ENCODE data around the gene ESR1.

ESR1 gene

GRCh38 chr6:152094276-152094675 is 286.8 kb downstream of the ESR1 start:
- Histone ChIP-seq H3K36me3 (replicated peaks; ENCODE audit: insufficient read depth, low read length) (no peaks in the 10 kb centered on the region), H3K27me3 (replicated peaks; ENCODE audit: insufficient read depth, low read length) (no peaks in the 10 kb centered on the region), H3F3A (ENCODE audit: insufficient read depth, low read length) (no peaks in the 10 kb centered on the region), H3K9me3 (replicated peaks; ENCODE audit: insufficient read depth, low read length) (no peaks in the 10 kb centered on the region), H3K4me1 (ENCODE audit: low read length) (no peaks in the 10 kb centered on the region), H3K4me2 (ENCODE audit: low read depth, low read length) (no peak overlapping the region), H3K79me2 (ENCODE audit: low read length) (no peaks in the 10 kb centered on the region), H3K27ac (ENCODE audit: low read length) (no peak overlapping the region), H3K9ac (ENCODE audit: low read length) (no peak overlapping the region), H3K9me2 (replicated peaks; ENCODE audit: insufficient read depth, low read length) (no peaks in the 10 kb centered on the region), H2AFZ (ENCODE audit: low read length) (no peak overlapping the region), H4K20me1 (ENCODE audit: insufficient read depth, low read length) (no peaks in the 10 kb centered on the region), H3K4me3 (ENCODE audit: low read length) (no peak overlapping the region)
- TF ChIP-seq EZH2 (optimal IDR thresholded peaks at IDR 0.05; ENCODE audit: low read depth, low read length) (no peak), CTCF (IDR thresholded peaks at IDR 0.05; ENCODE audit: low read length) (no peak), EZH2phosphoT487 (IDR thresholded peaks at IDR 0.05; ENCODE audit: low read length) (no peak)
- no peak for DNase-seq

DNA sequence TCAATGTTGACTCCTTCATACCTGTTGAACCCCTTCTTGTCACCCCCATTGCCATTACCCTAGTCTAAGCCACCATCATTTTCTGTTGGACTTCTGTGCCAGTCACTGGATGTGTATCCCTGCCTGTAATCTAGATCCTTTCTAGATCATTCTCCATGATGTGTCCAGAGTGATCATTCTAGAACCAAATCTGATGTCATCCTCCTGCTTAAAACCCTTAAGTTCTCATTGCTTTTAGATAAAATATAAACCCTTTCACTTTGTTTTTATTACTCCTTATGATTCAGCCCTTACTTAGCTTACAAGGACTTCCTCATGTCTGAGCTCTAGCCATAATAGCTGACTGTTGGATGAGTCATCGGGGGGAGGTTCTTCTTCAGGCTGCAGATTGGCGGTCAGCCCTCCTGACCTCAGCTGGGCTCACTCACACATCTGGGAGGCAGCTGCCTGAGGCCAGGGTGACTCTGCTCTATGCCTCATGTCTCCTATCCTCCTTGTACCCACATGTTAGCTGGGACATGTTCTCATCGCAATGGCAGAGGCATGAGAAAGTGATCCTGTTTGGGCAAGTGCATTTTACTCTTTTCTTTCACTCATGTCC is 287.6 kb downstream of the ESR1 start:
- Histone ChIP-seq H3K4me3 (ENCODE audit: low read length) (no peak overlapping the region), H3K9me3 (replicated peaks; ENCODE audit: insufficient read depth, low read length) (no peaks in the 10 kb centered on the region), H3K4me2 (ENCODE audit: low read depth, low read length) (no peak overlapping the region), H3K79me2 (ENCODE audit: low read length) (no peaks in the 10 kb centered on the region), H3F3A (ENCODE audit: insufficient read depth, low read length) (no peaks in the 10 kb centered on the region), H3K27ac (ENCODE audit: low read length) (no peak overlapping the region), H3K9me2 (replicated peaks; ENCODE audit: insufficient read depth, low read length) (no peaks in the 10 kb centered on the region), H4K20me1 (ENCODE audit: insufficient read depth, low read length) (no peaks in the 10 kb centered on the region), H3K4me1 (ENCODE audit: low read length) (no peaks in the 10 kb centered on the region), H3K36me3 (replicated peaks; ENCODE audit: insufficient read depth, low read length) (no peaks in the 10 kb centered on the region), H3K9ac (ENCODE audit: low read length) (no peak overlapping the region), H2AFZ (ENCODE audit: low read length) (no peak overlapping the region), H3K27me3 (replicated peaks; ENCODE audit: insufficient read depth, low read length) (no peaks in the 10 kb centered on the region)
- TF ChIP-seq CTCF (IDR thresholded peaks at IDR 0.05; ENCODE audit: low read length) (no peak), EZH2 (optimal IDR thresholded peaks at IDR 0.05; ENCODE audit: low read depth, low read length) (no peak), EZH2phosphoT487 (IDR thresholded peaks at IDR 0.05; ENCODE audit: low read length) (no peak)
- no peak for DNase-seq

DNA sequence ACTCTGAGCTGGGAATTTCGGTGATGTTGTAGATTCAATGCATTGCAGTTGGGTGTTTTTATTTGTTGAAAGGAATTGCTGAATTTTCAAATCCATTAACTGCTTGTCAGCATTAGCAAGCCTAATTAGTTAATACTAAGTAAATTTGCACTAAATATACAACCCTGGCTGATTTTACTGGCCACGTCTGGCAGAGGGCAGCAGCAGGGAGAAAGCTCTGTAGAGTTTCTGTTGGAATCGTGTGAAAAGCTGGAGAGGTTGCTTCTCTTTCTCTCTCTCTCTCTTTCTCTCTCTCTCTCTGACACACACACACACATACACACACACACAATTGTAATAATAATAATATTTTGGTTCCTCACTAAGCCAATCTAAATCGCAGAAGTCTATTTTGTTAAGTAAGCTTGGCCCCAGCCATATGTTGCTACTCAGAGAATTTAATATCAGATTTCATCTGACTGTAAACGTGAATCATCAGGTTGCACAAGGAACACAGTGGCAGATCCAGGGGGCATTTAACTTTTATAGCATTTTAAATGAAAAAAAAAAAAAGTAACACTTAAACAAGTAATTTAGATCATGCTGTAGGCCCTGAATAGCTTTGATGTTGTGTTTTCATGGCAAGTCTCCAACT is 289.5 kb downstream of the ESR1 start:
- H3K36me3 ChIP-seq (replicated peaks; ENCODE audit: insufficient read depth, low read length) = no peaks in the 10 kb centered on the region
- no peak overlapping the region for H3K27ac ChIP-seq (ENCODE audit: low read length)
- no peaks in the 10 kb centered on the region for H3F3A ChIP-seq (ENCODE audit: insufficient read depth, low read length)
- no peaks in the 10 kb centered on the region for H3K4me1 ChIP-seq (ENCODE audit: low read length)
- TF ChIP-seq EZH2 (optimal IDR thresholded peaks at IDR 0.05; ENCODE audit: low read depth, low read length) = no peak
- TF ChIP-seq EZH2phosphoT487 (IDR thresholded peaks at IDR 0.05; ENCODE audit: low read length) = no peak
- no peak for TF ChIP-seq CTCF (IDR thresholded peaks at IDR 0.05; ENCODE audit: low read length)
- H2AFZ ChIP-seq (ENCODE audit: low read length) = no peak overlapping the region
- no peaks in the 10 kb centered on the region for H3K79me2 ChIP-seq (ENCODE audit: low read length)
- no peak overlapping the region for H3K4me3 ChIP-seq (ENCODE audit: low read length)
- H3K9me2 ChIP-seq (replicated peaks; ENCODE audit: insufficient read depth, low read length) = no peaks in the 10 kb centered on the region
- H3K9me3 ChIP-seq (replicated peaks; ENCODE audit: insufficient read depth, low read length) = no peaks in the 10 kb centered on the region
- no peak overlapping the region for H3K4me2 ChIP-seq (ENCODE audit: low read depth, low read length)
- no peaks in the 10 kb centered on the region for H3K27me3 ChIP-seq (replicated peaks; ENCODE audit: insufficient read depth, low read length)
- no peak overlapping the region for H3K9ac ChIP-seq (ENCODE audit: low read length)
- H4K20me1 ChIP-seq (ENCODE audit: insufficient read depth, low read length) = no peaks in the 10 kb centered on the region
- no peak for DNase-seq

All from MM.1S (cell line).